GM19438 (cell line): ENCODE data around the gene PLK5.
A peak's percentile ranks its signal among the peaks of the same experiment; 100 is the strongest.

Experiments
- ATAC-seq: cut with Tn5 transposase; IDR thresholded peaks from one replicate; pipeline ENCODE4 v1.9.1; 2021; ENCODE audit warnings: low read depth; ENCODE audit not compliant: unreplicated experiment

The PLK5 gene

DNA sequence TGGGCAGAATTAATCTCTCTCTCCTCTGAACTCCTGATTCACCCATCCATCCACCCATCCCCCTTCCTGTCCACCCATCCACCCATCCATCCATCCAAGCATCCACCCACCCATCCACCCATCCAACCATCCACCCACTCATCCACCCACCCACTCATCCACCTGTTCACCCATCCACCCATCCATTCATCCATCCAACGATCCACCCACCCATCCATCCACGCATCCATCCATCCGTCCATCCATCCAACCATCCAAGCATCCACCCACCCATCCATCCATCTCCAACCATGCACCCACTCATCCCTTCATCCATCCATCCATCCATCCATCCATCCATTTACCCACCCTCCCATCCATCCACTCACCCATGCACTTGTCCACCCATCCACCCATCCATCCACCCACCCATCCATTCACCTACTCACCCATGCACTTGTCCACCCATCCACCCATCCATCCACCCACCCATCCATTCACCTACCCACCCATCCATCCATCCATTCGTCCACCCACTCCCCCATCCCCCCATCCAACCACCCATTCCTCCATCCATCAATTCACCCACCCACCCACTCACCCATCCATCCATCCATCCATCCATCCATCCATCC lies 25.6 kb downstream of the PLK5 start:
- no peak for ATAC-seq

DNA sequence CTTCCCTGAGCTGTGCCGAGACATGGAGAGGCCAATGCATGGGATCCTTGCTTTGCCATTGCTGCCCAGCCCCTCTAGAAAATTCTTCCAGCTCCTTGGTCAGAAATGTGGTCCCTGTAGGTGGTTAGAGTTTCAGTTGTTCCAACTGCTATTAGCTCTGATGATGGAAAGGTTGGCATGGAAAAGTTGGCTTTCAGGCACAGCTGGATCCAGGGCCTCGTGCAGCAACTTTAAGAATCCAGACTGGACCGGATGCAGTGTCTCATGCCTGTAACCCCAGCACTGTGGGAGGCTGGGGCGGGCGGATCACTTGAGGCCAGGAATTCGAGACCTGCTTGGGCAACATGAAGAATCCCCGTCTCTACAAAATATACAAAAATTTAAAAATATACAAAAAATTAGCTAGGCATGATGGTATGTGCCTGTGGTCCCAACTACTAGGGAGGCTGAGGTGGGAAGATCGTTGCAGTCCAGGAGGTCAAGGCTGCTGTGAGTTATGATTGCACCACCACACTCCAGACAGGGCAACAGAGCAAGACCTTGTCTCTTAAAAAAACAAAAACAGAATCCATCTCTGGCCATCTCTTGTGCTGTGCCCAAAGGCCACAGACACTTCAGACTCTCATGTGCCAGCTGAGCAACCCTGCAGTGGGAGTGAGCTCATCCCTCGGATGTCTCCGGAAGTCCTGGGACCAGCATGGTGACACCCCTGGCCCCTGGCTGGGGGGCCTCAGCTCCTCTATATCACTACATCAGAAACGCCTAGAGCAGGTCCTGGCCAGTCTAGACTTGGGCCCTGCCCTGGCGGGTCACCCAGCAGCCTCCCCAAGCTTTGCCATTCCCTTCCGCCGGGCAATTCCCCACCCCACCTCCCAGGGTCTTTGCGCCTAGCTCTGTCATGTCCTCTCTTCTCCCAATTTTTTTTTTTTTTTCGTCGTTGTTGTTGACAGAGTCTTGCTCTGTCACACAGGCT lies 27.5 kb downstream of the PLK5 start:
- ATAC-seq = no peak

GRCh38 chr19:1553415-1553814 lies 29.5 kb downstream of the PLK5 start:
- ATAC-seq = no peak

DNA sequence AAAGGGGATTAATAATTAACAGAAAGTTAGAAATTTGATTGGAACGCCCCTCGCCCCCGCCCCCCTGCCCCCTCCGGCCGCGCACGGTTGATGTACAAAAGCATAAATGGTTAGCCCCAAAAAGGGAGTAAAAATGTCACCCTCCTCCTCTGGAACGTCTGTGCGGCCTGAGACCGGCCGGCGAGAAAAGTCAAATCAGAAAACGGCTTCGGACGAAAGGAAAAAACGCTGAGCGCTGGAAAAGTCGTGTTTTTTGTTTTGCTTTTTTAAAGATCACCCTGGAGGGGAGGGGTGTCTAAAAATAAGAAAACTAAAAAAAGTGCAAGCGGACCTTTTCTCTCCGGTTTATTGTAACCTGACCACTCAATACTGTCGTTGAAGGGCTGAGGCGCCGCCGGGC lies 31.1 kb downstream of the PLK5 start:
- ATAC-seq = no peak

DNA sequence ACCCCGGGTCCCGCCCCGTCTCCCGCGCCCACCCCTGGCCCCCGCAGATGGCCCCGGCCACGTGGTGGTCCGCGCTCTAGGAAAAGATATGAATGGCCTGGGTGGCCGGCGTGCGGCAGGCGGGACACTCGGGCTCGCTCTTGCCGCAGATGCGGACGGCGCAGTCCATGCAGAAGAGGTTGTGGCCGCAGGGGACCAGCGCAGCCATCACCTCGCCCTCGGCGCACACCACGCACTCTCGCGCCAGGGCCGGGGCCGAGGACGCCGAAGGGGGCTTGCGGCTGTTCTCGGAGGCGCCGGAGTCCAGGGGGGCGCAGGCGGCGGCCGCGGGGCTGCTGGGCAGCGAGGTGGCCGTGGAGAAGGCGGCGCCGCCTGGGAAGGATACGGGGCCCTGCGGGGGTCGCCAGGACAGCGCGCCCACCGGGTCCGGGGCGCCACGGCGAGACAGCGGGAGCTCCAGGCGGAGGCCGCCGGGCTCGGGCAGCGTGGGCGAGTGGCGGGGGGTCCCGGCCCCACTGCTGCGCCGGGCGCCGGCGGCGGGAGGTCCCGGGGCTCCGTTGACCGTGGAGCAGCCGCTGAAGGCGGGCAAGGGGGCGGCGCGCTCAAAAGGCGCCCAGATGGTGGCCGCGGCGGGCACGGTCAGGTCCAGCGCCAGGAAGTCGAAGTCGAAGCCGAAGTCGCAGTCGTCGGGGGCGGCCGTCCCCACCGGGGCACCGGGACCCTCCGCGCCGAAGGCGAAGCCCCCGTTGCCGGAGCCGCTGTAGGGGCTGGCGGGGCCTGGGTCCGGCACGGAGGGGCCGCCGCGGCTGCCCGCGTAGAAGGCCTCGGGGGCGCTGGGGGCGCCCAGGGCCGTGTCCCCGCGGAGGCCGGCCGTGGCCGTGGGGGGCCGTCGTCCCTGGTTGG lies 31.9 kb downstream of the PLK5 start:
- no peak for ATAC-seq

DNA sequence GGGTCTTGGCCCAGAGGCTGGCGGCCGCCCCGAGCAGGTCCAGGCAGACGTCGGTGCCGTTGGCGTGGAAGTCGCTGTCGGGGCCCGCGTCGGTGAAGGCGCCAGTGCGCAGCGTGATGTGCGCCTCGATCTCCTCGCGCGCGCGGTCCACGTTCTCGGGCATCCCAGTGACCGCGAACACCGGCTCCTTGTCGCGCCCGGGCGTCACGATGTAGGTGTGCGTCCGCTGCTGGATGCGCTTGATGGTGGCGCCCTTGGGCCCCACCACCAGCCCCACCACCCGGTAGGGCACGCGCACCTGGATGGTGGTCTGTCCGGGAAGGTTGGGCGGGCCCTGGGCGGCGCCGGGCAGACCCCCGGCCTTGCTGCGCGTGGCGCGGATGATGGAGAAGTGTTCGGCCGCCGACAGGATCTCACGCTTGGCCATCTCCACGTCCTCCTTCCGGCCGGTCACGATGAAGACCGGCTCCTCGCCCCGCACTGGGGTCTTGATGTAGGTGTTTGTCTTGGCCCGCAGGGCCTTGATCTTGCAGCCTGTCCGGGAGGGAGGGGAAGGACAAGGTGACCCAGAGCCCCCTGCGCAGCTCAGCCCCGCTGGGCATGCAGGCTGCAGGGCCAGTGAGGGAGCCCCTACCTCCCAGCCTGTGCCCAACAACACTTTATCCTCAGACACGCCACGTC lies 32.7 kb downstream of the PLK5 start:
- no peak for ATAC-seq

DNA sequence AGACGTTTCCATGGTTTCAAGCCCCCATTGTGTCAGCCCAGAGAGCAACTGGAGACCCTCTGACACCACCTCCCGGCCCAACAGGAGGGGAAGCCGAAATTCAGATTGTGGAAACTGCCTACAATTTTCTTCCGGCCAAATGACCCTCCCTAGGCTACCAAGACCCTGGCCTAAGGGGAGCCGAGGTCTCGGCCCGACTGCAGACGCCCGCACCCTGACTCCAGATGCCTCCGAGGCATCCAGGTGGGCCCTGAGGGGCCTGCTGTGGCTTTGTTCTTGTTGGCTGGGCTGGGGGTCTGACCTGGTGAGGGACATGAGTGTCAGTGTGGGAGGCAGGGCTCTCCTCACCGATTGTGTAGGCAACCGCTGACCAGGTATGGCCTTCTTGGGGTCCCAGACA lies 34.7 kb downstream of the PLK5 start:
- ATAC-seq = no peak

DNA sequence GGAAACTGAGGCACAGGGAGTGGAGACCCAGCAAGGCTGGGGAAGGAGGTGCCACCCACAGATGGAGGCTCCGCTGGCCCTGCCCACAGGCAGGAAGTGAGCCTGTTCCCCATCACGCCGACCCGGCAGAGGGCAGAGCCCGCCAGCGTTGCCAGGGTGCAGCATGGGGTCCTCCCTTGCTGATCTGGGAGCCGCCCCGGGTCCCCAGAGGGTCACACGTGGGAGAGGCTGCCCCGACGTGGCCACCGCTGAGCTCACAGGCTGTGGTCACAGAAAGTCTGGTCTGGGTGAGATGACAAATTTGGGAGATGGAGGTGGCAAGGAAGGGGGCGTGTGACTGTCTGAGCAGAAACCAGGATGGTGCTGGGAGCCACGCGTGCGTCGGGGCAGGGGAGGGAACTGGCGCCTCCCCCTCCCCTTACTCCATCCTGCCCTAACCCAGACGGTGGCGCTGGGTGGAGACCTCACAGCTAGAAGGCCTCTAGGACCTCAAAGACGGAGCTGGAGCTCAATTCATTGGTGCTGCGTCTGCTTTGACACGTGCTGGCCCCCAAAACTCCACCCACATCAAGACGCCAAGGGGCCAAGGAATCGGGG lies 36.5 kb downstream of the PLK5 start:
- ATAC-seq = no peak

- ATAC-seq = no peak
Observed at GRCh38 chr19:1561236-1561842, 37.5 kb downstream of the PLK5 start.

DNA sequence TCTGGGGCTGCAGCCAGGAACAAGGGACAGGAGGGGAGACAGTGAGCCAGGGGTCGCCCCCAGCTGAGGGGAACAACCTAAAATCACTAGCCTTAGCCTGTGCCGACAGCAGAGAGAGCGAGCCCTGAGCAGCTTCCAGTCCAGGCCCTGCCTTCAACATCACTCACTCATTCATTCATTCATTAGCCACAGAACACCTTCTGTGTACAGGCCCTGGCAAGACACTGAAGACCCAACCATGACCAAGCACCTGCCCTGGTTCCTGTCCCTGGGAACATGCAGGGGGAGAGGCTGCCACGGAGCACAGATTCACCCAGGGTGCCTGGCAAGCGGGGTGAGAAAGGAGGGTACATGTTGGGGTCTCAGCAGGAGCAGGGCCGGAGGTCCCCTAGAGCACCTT lies 39.4 kb downstream of the PLK5 start:
- no peak for ATAC-seq

- no peak for ATAC-seq
Observed at GRCh38 chr19:1566392-1567115, 42.7 kb downstream of the PLK5 start.

GRCh38 chr19:1567116-1567847 lies 43.4 kb downstream of the PLK5 start:
- ATAC-seq = no peak

GRCh38 chr19:1567848-1568227 lies 44.0 kb downstream of the PLK5 start:
- ATAC-seq = no peak

DNA sequence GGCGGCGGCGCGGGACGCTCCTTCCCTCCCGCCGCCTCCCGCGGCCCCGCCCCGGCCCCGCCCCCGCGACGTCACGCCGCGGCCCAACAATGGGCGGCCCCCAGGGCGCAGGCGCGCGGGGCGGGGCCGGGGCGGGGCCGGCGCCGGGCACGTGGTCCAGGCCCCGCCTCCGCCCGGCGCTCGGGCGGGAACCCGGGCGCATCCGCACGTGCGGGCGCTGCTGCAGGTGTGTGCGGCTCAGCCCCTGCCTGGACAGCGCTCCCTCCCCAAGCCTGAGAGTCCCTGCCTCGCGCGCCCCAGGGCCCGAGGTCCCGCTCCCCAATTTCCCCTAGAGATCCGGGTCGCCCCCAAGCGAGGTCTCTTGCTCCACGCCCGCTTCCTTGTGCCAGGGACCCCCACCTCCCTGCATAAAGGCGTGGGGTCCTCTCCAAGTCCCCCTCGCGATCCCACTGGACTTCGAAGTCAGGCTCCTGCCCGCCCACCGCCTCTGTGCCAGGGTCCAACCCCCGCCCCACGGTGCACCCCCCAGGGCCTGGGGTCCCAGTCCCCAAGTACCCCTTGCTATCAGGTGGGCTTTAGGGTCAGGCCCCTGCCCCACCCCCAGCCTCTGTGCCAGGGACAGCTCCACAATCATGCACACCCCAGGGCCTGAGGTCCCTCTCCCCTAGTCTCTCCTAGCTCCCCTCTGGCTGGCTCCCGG lies 44.6 kb downstream of the PLK5 start, which contains the start of gene MEX3D:
Gene MEX3D, minus strand, starts transcription at position 6 of the 700 bp plus-strand sequence. CDS start 267 bp downstream, outside the sequence.
- peak; percentile 59 for ATAC-seq

DNA sequence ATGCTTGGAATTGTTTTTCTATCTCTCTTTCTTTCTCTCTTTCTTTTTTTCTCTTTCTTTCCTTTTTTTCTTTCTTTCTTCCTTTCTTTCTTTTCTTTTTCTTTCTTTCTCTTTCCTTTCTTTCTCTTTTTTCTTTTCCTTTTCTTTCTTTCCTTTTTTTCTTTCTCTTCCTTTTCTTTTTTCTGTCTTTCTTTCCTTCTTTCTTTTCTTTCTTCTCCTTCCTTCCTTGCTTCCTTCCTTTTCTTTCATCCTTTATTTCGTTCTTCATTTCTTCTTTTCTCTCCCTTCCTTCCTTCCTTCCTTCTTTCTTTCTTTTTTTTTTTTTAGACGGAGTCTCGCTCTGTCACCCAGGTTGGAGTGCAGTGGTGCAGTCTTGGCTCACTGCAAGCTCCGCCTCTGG lies 46.1 kb downstream of the PLK5 start:
- no peak for ATAC-seq

GRCh38 chr19:1570836-1571235 lies 47.0 kb downstream of the PLK5 start:
- ATAC-seq = no peak

GRCh38 chr19:1571358-1571757 lies 47.5 kb downstream of the PLK5 start:
- no peak for ATAC-seq

DNA sequence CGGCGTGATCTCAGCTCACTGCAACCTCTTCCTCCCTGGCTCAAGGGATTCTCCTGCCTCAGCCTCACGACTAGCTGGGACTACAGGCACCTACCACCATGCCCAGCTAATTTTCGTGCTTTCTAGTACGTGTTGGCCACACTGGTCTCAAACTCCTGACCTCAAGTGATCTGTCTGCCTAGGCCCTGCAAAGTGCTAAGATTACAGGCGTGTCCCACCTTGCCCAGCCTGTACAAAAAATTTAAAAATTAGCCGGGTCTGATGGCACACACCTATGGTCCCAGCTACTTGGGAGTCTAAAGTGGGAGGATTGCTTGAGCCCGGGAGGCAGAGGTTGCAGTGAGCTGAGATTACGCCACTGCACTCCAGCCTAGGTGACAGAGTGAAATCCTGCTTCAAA lies 48.9 kb downstream of the PLK5 start:
- ATAC-seq = no peak
